HG02884 (cell line): ENCODE measurements around the gene CRTC2.

Experiments used
- ATAC-seq: cut with Tn5 transposase; IDR thresholded peaks from one replicate; pipeline ENCODE4 v1.9.1; 2021; ENCODE audit warnings: mild to moderate bottlenecking, moderate library complexity; ENCODE audit not compliant: unreplicated experiment

The CRTC2 gene

GRCh38 chr1:153976819-153977249 lies 18.4 kb upstream of the CRTC2 start:
- ATAC-seq, result no peak

GRCh38 chr1:153973525-153973924 lies 15.1 kb upstream of the CRTC2 start:
- no peak for ATAC-seq

GRCh38 chr1:153973071-153973470 lies 14.7 kb upstream of the CRTC2 start:
- no peak for ATAC-seq

- ATAC-seq, result no peak
Measured at GRCh38 chr1:153970346-153970745, 11.9 kb upstream of the CRTC2 start.

GRCh38 chr1:153968972-153969371 lies 10.6 kb upstream of the CRTC2 start:
- ATAC-seq, result no peak

GRCh38 chr1:153968408-153968807 lies 10.0 kb upstream of the CRTC2 start:
- ATAC-seq, result no peak

- no peak for ATAC-seq
Measured at GRCh38 chr1:153968000-153968363, 9.6 kb upstream of the CRTC2 start.

GRCh38 chr1:153967107-153967999 lies 8.9 kb upstream of the CRTC2 start, which contains the start of gene CREB3L4:
CREB3L4 (plus strand) TSS chr1:153967902; CDS start chr1:153968526, 624 bp downstream.
- peak; percentile 64 for ATAC-seq

GRCh38 chr1:153963850-153964331 lies 5.5 kb upstream of the CRTC2 start:
- no peak for ATAC-seq

- ATAC-seq, result no peak
Measured at GRCh38 chr1:153963030-153963849, 4.8 kb upstream of the CRTC2 start, which contains the start of gene SLC39A1. SLC39A1 (minus strand) TSS chr1:153963537; CDS start chr1:153962715, 822 bp downstream.

GRCh38 chr1:153962088-153963029 lies 3.9 kb upstream of the CRTC2 start:
- no peak for ATAC-seq

GRCh38 chr1:153961421-153961820 lies 3.0 kb upstream of the CRTC2 start:
- no peak for ATAC-seq

GRCh38 chr1:153960206-153960605 lies 1.8 kb upstream of the CRTC2 start:
- no peak for ATAC-seq

- no peak for ATAC-seq
Measured at GRCh38 chr1:153959454-153959853, 1.0 kb upstream of the CRTC2 start.

GRCh38 chr1:153958961-153959260 lies 499 bp upstream of the CRTC2 start:
- ATAC-seq, result no peak

- ATAC-seq, result peak; percentile 14
Measured at GRCh38 chr1:153957744-153958110, 685 bp downstream of the CRTC2 start.

GRCh38 chr1:153956997-153957715 lies 1.3 kb downstream of the CRTC2 start:
- no peak for ATAC-seq

GRCh38 chr1:153954826-153955225 lies 3.6 kb downstream of the CRTC2 start:
- ATAC-seq, result no peak

GRCh38 chr1:153953859-153954365 lies 4.5 kb downstream of the CRTC2 start:
- no peak for ATAC-seq

GRCh38 chr1:153951801-153952200 lies 6.6 kb downstream of the CRTC2 start:
- no peak for ATAC-seq
